NCI-H2171 (cell line): ENCODE results near the gene DCUN1D1.
"Not testable (repeated sequence)": the region's sequence is repeated elsewhere in the genome, so short reads cannot be mapped to it uniquely, and the experiment has no call there.

Experiments used
- DNase-seq: peaks from one replicate; lab custom pipeline; 2025; lab: John Stamatoyannopoulos, UW

The DCUN1D1 gene

GRCh38 chr3:182980204-182981037 lies at the start of gene DCUN1D1:
Gene DCUN1D1, minus strand, starts transcription at chr3:182980538. Its CDS starts 49 bp downstream, at chr3:182980489.
- DNase-seq: peak; percentile 70

GRCh38 chr3:183028416-183028815 lies 48.1 kb upstream of the DCUN1D1 start:
- no peak for DNase-seq

GRCh38 chr3:183027276-183027675 lies 46.9 kb upstream of the DCUN1D1 start:
- no peak for DNase-seq

- DNase-seq: no peak
These were observed 42.7 kb upstream of the DCUN1D1 start for GRCh38 chr3:183022936-183023516.

GRCh38 chr3:183018421-183019192 lies 38.3 kb upstream of the DCUN1D1 start:
- DNase-seq: no peak

GRCh38 chr3:183015185-183015584 lies 34.8 kb upstream of the DCUN1D1 start:
- DNase-seq: no peak

GRCh38 chr3:183013856-183014255 lies 33.5 kb upstream of the DCUN1D1 start:
- no peak for DNase-seq

GRCh38 chr3:183013074-183013473 lies 32.7 kb upstream of the DCUN1D1 start:
- no peak for DNase-seq

GRCh38 chr3:183008800-183009199 lies 28.5 kb upstream of the DCUN1D1 start:
- no peak for DNase-seq

- DNase-seq: no peak
These were observed 28.0 kb upstream of the DCUN1D1 start for GRCh38 chr3:183008303-183008702.

GRCh38 chr3:183006396-183007002 lies 26.2 kb upstream of the DCUN1D1 start:
- no peak for DNase-seq

- no peak for DNase-seq
These were observed 19.4 kb upstream of the DCUN1D1 start for GRCh38 chr3:182999767-183000166.

- not testable (repeated sequence) for DNase-seq
These were observed 13.3 kb upstream of the DCUN1D1 start for GRCh38 chr3:182993486-182994201.

- peak; percentile 78 for DNase-seq
These were observed 9.2 kb upstream of the DCUN1D1 start for GRCh38 chr3:182989566-182989965.

GRCh38 chr3:182986021-182986420 lies 5.7 kb upstream of the DCUN1D1 start:
- DNase-seq: no peak

- DNase-seq: no peak
These were observed 3.5 kb upstream of the DCUN1D1 start for GRCh38 chr3:182983876-182984275.

GRCh38 chr3:182981038-182981380 lies 671 bp upstream of the DCUN1D1 start:
- DNase-seq: no peak

- DNase-seq: peak; percentile 15
These were observed 605 bp downstream of the DCUN1D1 start for GRCh38 chr3:182979674-182980191.

GRCh38 chr3:182979103-182979673 lies 1.1 kb downstream of the DCUN1D1 start:
- no peak for DNase-seq

GRCh38 chr3:182978387-182978786 lies 2.0 kb downstream of the DCUN1D1 start:
- DNase-seq: no peak

- no peak for DNase-seq
These were observed 7.3 kb downstream of the DCUN1D1 start for GRCh38 chr3:182973047-182973446.
